Lung (tissue), 12 donors: Measurements from ENCODE around the gene COQ9. TPM values are rescaled to one million over a fixed set of nuclear protein-coding genes. Genes with fewer than 3 reads are reported as not detected.

Source experiments
- ATAC-seq: fragments of 200-7000 bp; cut with Tn5 transposase; one replicate; pipeline ENCODE4 v1.9.1; 2020; ENCODE audit warnings: moderate number of reproducible peaks; ENCODE audit not compliant: insufficient read depth, low FRiP score
- DNase-seq, 3 donors: peaks; one replicate each; pipeline ENCODE4 v3.0.0-alpha.2; 2013 to 2017
- H3K27ac ChIP-seq, 2 donors: one replicate each; pipeline ENCODE4 v1.5.1; 2013; ENCODE audit warnings: mild to moderate bottlenecking in 2 of 2, moderate library complexity in 2 of 2, control low read depth in 1 of 2, inconsistent platforms in 1 of 2, low read depth in 1 of 2, low read length in 1 of 2
- H3K27me3 ChIP-seq, 3 donors: one replicate each; pipeline ENCODE4 v1.5.1; 2013; ENCODE audit warnings: low read length in 2 of 3; ENCODE audit not compliant: control insufficient read depth in 3 of 3, insufficient read depth in 3 of 3
- H3K36me3 ChIP-seq, 4 donors: one replicate each; pipeline ENCODE4 v1.5.1; 2013; ENCODE audit warnings: low read length in 4 of 4, mild to moderate bottlenecking in 1 of 4, moderate library complexity in 1 of 4; ENCODE audit not compliant: control insufficient read depth in 4 of 4, insufficient read depth in 4 of 4
- H3K4me1 ChIP-seq, 5 donors: one replicate each; pipeline ENCODE4 v1.5.1; 2013; ENCODE audit warnings: low read length in 5 of 5, mild to moderate bottlenecking in 2 of 5, moderate library complexity in 1 of 5; ENCODE audit not compliant: control insufficient read depth in 5 of 5, insufficient read depth in 5 of 5
- H3K4me3 ChIP-seq: one replicate; pipeline ENCODE4 v1.5.1; 2013; ENCODE audit warnings: mild to moderate bottlenecking, control low read depth, moderate library complexity
- H3K9ac ChIP-seq, 2 donors: one replicate each; pipeline ENCODE4 v1.5.1; 2013; ENCODE audit warnings: low read length in 2 of 2, control low read depth in 1 of 2; ENCODE audit not compliant: insufficient read depth in 1 of 2
- H3K9me3 ChIP-seq, 4 donors: one replicate each; pipeline ENCODE4 v1.5.1; 2013; ENCODE audit warnings: low read length in 3 of 4, mild to moderate bottlenecking in 1 of 4, moderate library complexity in 1 of 4; ENCODE audit not compliant: control insufficient read depth in 4 of 4, insufficient read depth in 3 of 4
- WGBS, 2 donors: extraction: QIAGEN DNeasy Blood & Tissue Kit; methylation state at CpG; one replicate each; pipeline ENCODE4 v1.1.7; 2013; 5-methylcytosine and 5-hydroxymethylcytosine counted together
- polyA plus RNA-seq, 2 donors: library from polyadenylated mRNA; stranded (reverse); fragments of 200-250 nt; gene quantifications; one replicate each; pipeline ENCODE4 v1.2.1, GENCODE V29; 2013
- total RNA-seq, 2 donors: library from RNA; depleted of rRNA in 1 of 2; stranded (reverse); fragments of >200 nt in 1 of 2; gene quantifications; one replicate each; pipeline ENCODE4 v1.2.1, GENCODE V29; 2014 to 2021
- TF ChIP-seq, protein P1 (sequence below): IDR thresholded peaks from 2 replicates; pipeline ENCODE4 v1.5.1; 2012; ENCODE audit warnings: mild to moderate bottlenecking; ENCODE audit errors: control extremely low read depth, extremely low read depth
- donor health status: control.
- donor health status: control.
- donor health status: Bipolar disorder and iron deficiency.
- donor health status: healthy.
- donor health status: DM: yes; HTN: yes; CAD: no.

COQ9 gene
- total and polyA plus RNA-seq, 4 donors: 42.2 to 59.5 (median 46.8) TPM

DNA sequence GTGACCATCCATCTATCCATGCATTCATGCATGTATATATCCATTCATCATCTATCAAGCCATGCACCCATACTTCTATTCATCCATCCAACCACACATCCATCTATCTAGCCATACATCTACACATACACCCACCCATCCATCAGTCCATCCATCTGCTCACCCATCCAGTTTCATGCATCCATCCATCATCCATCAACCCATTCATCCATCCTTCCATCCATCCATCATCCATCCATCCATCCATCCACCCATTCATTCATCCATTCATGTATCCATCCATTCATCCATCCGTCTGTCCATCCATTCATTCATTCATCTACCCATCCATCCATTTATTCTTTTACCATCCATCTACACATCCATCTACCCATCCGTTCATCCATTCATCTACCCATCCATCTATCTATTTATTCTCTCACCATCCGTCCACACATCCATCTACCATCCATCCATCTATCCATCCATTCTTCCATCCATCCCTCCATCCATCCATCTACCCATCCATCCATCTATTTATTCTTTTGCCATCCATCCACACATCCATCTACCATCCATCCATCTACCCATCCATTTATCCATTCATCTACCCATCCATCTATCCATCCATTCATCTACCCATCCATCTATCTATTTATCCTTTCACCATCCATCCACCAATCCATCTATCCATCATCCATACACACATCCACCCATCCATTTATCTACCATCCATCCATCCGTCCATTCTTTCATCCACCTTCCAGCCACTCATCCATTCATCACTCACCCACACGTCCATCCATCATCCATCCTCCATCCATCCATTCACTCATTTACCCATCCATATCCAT lies 39.5 kb upstream of the COQ9 start:
- H3K27me3 ChIP-seq: no peaks in the 10 kb centered on the region
- TF ChIP-seq, protein P1, sequence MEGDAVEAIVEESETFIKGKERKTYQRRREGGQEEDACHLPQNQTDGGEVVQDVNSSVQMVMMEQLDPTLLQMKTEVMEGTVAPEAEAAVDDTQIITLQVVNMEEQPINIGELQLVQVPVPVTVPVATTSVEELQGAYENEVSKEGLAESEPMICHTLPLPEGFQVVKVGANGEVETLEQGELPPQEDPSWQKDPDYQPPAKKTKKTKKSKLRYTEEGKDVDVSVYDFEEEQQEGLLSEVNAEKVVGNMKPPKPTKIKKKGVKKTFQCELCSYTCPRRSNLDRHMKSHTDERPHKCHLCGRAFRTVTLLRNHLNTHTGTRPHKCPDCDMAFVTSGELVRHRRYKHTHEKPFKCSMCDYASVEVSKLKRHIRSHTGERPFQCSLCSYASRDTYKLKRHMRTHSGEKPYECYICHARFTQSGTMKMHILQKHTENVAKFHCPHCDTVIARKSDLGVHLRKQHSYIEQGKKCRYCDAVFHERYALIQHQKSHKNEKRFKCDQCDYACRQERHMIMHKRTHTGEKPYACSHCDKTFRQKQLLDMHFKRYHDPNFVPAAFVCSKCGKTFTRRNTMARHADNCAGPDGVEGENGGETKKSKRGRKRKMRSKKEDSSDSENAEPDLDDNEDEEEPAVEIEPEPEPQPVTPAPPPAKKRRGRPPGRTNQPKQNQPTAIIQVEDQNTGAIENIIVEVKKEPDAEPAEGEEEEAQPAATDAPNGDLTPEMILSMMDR: no peak
- WGBS, 2 donors: 95 to 96% methylated on average over 5 of the region's 5 CpGs
- no peak overlapping the region for H3K4me3 ChIP-seq
- H3K36me3 ChIP-seq: no peaks in the 10 kb centered on the region
- peaks cover 0 to 15% (median 0%) of the 10 kb centered on the region in 5 donors for H3K4me1 ChIP-seq
- no peak for DNase-seq
- H3K9ac ChIP-seq: no peak overlapping the region
- ATAC-seq: no peak
- H3K27ac ChIP-seq: no peak overlapping the region
- H3K9me3 ChIP-seq: no peaks in the 10 kb centered on the region

DNA sequence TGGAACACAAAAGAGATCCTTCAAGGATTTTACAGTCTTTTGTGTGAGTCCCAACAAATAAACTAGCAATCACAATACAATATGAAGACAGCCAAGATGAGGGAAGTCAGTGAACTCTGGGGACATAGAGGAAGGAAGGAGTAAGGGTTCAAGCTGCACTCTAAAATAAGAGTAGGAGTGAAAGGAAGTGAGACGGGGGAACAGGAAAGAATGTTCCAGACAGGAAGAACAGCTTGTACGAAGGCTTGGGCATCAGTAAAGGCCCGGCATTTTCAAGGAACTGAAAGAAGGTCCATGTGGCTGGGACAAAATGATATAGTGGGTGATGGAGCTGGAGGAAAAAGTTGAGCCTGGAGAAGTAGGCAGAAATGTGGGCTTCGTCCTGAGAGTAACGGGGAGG lies 38.2 kb upstream of the COQ9 start:
- ATAC-seq: no peak
- 43 to 60% methylated on average over 5 of the region's 5 CpGs for whole genome bisulfite sequencing, 2 donors

DNA sequence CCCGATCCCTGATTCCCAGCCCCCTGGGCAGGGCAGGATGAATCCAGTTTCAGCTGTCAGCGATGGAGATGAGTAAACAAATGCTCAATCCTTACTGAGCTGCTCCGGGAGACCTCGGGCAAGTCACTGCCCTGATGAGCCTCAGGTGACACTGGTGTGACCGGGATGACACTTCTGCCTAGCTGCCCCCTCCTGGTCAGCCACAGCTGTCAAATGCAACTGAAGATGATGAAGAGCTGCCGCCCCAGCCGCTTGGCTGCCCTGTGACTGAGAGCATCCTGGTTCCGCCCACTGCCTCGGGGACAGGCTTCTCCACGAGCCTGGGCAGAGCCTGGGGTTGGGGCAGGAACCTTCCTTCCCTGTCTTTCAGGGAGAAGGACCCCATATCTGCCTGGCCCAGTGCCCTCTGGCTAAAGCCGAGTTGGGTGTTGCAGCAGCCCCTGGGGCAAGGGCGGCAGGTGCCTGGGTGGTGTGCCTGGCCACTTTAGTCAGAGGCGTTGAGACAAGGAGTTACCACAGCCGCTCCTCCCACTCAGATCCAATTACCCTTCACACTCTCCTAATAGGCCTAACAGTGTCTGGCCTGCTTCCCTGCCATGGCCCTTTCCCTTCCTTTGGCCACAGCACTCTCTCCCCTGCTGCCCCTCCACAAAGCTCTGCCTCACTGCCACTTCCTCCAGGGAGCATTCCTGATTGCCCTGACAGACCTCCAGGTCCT lies 37.2 kb upstream of the COQ9 start:
- Histone ChIP-seq H3K9ac (no peak overlapping the region), H3K4me1 (peaks cover 0 to 15% (median 0%) of the 10 kb centered on the region in 5 donors), H3K27ac (no peak overlapping the region), H3K36me3 (no peaks in the 10 kb centered on the region), H3K4me3 (no peak overlapping the region), H3K9me3 (no peaks in the 10 kb centered on the region), H3K27me3 (no peaks in the 10 kb centered on the region)
- no peak for ATAC-seq
- TF ChIP-seq, protein P1: no peak
- WGBS, 2 donors: 69 to 80% methylated on average over 14 of the region's 14 CpGs
- no peak for DNase-seq

More for the DNA sequence above, 38.2 kb upstream of the COQ9 start:
- Histone ChIP-seq H3K9me3 (no peaks in the 10 kb centered on the region), H3K27ac (no peak overlapping the region), H3K4me3 (no peak overlapping the region), H3K27me3 (no peaks in the 10 kb centered on the region), H3K4me1 (peaks cover 0 to 15% (median 0%) of the 10 kb centered on the region in 5 donors), H3K9ac (no peak overlapping the region), H3K36me3 (no peaks in the 10 kb centered on the region)
- TF ChIP-seq, protein P1: no peak
- DNase-seq: no peak
